Stimulated activated CD4-positive, alpha-beta T cell treated with anti-CD3 and anti-CD28 coated beads, Interleukin-1b, Interleukin-23, amount 100 ng/mL, for 1 hour (primary cell): ENCODE measurements around the gene EIF5A.

Experiments
- DNase-seq, 2 donors: peaks; one replicate each; pipeline ENCODE4 v3.0.0-alpha.2; 2020; ENCODE audit warnings: low read depth in 2 of 2

The EIF5A gene

DNA sequence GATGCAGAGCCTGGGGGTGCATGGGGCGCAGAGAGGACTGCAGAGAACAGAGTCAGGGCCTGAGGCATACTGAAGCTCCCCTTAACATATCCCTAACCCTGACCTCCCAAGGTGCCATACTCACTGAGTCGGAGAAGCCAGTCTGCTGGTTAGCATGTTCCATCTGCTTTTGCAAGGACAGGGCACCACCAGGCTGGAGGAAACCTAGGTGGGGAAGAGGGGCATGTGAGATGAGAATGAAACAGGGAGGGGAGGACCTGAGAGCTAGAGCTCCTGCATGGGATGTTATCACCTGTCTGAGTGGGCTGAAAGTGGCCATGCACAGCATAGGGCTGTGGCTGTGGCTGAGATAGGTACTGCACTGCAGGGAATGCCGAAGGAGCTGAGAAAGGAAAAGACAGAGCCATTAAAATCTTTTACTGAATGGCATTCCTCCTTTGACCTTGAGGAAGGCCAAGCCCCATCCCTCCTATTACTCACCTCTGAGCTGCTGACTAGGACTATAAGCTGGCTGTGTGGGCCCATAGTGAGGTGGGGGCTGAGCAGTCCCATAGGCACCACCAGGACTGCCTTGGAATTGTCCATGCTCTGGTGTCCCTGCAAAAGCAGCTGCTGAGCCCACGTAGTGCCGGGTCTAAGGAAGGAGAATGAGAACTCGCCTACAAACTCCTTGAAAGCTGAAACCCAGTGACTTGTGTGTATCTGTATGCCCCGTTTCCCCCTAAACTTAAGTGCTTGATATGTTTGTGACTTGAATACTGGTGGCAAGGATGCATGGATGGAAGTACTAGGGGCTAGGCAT lies 5.9 kb downstream of the EIF5A start:
- DNase-seq: no peak

- no peak for DNase-seq
These were observed 6.7 kb downstream of the EIF5A start for GRCh38 chr17:7313890-7314718.

- peak; percentile 70 to 86 for DNase-seq
These were observed 7.5 kb downstream of the EIF5A start, which contains the start of gene GPS2 for GRCh38 chr17:7314719-7315569. Gene GPS2, minus strand, starts transcription at chr17:7315360. Its CDS starts 308 bp downstream, at chr17:7315052.

DNA sequence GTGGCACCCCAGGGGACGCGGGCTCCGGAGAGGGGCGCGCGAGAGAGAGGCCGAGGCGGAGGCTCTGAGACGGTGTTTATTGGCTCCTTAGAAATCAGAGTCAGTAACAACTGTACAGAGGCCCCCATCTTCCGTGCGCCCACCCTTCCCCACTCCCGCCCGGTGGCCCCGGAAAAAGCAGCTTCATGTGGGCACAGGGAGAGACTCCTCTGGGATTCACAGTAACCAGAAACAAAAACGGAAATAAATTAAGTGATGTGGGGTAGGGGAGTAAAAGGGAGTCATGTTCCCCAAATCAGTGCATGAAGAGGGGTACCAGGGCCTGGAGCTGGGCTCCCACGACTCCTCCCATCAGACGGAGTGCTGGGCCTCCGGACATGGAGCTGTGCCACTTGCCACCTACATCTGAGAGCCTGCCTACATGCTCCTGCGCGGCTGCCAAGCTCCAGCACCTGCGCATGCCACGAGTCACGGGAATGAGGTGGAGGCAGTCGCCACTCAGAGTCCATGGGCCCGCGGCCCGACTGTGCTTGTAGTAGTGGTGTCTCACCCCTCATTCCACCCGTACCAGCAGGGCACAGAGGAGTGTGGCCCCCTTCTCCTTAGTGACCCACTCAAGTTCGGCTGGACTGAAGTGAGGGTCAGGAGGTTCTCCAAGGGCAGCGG lies 8.3 kb downstream of the EIF5A start:
- DNase-seq: no peak

- no peak for DNase-seq
These were observed 9.9 kb downstream of the EIF5A start for GRCh38 chr17:7317161-7317803.

DNA sequence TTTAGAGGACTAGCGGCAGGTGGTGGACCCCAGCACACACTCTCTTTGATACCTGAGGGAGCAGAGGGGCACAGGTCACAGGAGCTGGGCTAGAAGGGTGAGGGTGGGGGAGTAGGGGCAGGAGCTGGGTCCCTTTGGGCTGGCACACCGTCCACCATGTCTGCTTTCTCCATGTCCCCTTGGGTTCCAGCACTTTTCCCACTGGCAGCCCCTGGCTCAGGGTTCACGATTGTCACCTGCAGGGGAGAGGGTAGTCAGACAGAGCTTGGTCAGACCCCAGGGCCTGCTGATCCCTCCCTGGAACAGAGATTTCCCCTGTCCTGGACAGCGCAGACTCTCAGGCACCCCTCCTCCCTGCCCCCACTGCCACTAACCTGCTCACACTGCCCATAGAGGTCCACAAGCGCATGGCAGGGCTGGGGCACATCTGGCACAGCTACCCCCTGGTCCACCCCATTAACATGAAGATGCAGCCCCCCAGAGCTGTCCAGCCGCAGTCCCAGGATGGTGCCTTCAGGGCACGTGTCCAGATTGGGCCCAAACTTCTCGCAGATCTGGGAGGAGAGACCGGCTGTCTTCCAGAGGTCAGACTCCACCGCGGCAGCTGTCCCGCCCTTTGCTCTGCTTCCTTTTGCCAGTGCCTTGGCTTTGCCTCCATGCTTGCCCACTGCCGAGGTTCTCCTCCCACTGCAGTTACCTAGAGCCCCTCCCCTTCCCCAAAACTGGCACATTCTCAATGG lies 10.9 kb downstream of the EIF5A start:
- no peak for DNase-seq

GRCh38 chr17:7321466-7321865 lies 14.0 kb downstream of the EIF5A start:
- DNase-seq: no peak

- no peak for DNase-seq
These were observed 15.2 kb downstream of the EIF5A start for GRCh38 chr17:7322520-7323194.

GRCh38 chr17:7323731-7324437 lies 16.5 kb downstream of the EIF5A start:
- DNase-seq: peak; percentile 34 to 54

DNA sequence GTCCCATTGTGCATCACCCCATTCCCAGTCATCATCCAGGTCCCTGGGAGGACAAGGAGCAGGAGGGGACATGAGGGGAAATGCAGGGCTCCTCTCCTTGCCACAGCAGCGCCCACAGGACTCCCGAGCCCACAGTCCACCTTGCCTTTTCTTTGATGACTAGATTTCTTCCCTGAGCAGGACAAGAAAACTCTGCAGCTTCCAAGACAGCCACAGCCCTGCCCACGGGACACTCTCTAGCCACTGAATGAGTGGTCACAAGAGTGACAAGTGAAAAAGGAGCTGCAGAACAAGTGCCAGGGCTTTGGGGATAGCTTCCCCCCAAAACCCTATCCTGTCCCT lies 17.0 kb downstream of the EIF5A start:
- no peak for DNase-seq

DNA sequence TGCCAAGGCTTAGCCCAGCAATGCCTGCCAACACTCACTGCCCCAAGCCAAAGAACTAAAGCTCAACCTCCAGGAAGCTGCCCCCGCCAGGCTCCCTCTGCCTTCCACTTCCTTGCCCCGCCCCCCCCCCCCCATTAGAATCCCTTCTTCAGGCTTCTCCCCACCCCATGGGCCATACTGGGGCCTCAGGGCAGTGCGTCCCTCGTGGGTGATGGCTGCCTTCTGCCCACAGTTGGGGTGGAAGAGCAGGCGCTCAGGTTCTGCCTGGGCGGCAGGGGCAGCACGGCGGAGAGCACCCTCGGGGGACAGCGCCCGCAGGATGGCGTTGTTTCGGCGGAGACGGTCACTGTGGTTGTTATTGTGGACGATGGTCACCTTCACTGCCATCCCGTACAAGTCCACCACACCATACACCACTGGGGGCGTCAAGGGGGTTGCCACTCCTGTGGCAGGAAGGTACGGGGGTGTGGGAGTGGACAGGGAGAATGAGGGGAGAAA lies 17.7 kb downstream of the EIF5A start:
- DNase-seq: no peak

DNA sequence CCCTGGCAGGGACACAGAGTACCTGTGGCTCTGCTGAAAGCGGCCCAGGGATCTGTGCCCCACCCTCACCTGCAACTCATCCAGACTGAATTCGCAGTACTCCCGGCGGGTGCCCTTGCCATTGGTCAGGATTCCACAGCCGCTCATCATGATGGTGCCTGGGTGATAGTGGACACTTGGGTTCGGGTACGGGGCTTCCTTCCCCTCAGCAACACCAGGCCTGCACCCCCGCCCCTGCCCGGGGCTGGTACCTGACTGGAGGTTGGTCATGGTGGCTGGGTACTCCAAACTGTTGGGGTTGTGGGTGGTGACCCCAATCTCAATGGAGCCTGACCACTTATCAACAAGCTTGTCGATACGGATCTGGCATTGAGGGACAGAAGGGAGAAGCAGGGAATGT lies 18.8 kb downstream of the EIF5A start:
- no peak for DNase-seq

GRCh38 chr17:7327056-7327455 lies 19.6 kb downstream of the EIF5A start:
- no peak for DNase-seq

DNA sequence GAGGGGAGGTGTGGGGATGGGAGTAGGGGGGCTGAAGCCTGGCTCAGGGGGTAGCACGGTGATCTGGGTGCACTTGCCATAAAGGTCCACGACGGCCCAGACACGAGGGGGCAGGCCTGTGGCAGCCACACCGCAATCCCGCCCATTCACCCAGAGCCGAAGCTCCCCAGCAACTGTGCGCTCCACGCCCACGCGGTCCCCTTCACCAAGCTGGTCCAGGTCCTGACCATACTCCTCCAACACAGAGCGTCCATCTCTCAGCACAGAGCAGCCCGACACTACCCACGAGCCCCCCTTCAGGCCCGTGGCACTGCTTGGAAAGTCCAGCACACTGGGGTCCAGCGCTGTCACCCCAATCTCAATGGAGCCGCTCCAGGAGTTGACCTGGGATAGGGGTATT lies 20.1 kb downstream of the EIF5A start:
- DNase-seq: no peak

DNA sequence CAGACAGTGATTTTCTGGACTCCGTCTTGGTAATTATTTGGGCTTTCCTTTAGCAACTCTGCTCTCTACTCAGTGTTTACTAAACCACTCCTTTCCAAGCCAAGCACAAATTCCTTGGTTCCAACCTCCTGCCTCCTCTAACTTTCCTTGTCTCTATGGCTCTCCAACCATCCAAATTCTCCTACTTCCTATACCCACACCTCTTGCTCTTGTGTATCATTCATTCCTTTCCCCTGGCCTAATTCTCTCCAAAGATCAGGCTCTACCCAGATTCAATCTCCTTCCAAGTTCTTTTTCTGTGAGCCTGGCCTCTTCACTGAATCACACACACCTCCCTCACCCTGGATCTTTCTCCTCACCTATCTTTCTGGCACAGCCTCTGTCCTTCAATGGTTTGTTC lies 20.6 kb downstream of the EIF5A start:
- no peak for DNase-seq

DNA sequence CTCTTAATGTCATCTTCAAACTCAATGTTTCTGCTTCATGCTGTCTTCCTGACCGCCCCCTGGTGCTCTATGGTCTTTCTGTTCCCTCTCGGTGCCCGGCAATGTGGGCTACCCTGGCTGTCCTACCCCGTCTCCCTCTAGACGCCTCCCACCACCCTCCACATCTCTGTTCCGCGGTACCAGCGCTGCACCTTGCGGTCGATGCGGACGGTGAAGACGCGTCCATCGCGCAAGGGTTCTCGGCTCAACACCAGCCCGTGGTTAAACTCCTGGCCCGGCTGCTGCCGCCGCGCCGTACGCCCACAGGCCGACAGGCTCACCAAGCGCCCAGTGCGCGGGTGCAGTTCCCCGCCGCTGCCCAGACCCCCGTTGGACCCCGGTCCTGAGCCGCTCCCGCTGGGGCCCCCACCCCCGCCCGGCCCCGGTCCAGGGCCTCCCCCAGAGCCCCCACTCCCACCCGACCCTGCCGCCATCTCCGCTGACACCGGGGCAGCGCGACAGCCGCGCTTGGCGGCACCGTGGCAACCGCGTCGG lies 21.5 kb downstream of the EIF5A start, which contains the start of gene NEURL4:
Gene NEURL4, minus strand, starts transcription at position 496 of the 534 bp plus-strand sequence. Its CDS starts 23 bp downstream, at position 473.
- DNase-seq: no peak

GRCh38 chr17:7329374-7329996 lies 22.1 kb downstream of the EIF5A start:
- peak; percentile 79 to 91 for DNase-seq
